Measurements from ENCODE around the gene ME1.
"Not testable (repeated sequence)": the region's sequence is repeated elsewhere in the genome, so short reads cannot be mapped to it uniquely, and the experiment has no call there.

Gene ME1

DNA sequence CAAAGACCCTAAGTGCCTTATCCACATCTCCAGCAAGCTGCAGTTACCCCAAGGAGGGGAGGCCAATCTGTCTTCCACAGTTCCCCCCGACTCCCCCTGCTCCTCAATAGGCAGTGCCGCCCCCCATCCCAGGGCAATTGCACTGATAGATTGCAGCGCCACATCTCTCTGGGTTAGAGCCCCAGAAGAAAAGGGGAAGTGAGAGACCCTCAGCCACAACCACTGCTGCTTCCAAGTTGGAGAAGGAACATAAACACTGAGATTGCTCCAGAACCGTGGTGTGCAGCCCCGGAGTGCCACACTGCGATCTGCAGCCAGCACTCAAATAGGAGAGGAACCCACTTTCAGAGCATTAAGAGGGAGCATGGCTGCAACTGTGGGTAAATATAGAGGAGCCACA is 136.2 kb downstream of the ME1 start:
- H3K36me3 ChIP-seq (ENCODE audit: insufficient read depth, low read length) = no peaks in the 10 kb centered on the region; the same call in 1 of the 2 replicates
- no peaks in the 10 kb centered on the region for H3K9me3 ChIP-seq (ENCODE audit: control insufficient read depth, insufficient read depth, low read length)
- no peak overlapping the region for H3K9ac ChIP-seq (ENCODE audit: low read depth, low read length)
- H3K4me1 ChIP-seq (ENCODE audit: insufficient read depth, low read length) = no peaks in the 10 kb centered on the region

DNA sequence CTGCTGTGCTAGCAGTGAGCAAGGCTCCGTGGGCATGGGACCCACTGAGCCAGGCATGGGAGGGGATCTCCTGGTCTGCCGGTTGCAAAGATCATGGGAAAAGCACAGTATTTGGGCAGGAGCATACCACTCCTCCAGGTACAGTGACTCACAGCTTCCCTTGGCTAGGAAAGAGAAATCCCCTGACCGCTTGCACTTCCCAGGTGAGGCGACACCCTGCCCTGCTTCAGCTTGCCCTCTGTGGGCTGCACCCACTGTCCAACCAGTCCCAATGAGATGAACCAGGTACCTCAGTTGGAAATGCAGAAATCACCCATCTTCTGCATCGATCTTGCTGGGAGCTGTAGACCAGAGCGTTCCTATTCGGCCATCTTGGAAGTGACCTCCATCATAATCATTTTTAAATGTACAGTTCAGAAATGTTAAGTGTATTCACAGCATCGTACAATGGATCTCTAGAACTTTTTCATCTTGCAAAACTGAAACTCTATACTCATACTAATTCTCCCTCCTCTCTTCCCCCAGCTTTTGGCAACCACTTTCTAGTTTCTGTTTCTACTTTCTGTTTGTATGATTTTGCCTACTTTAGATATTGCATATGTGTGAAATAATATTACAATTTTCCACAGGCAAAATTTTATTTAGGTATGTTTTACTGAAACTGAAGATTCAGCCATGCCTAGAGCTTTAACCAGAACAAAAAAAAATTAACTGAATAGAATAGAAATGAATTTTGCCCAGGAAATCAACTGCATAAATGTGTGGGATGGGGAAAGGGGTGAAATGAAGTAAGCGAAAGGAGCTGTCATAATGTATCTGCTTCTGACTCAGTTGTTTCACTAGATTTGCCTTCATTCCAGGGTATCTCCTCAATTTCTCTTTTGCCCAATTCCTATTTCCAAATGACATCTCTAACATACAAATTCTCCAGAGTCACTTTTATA is 137.7 kb downstream of the ME1 start:
- H3K9ac ChIP-seq (ENCODE audit: low read depth, low read length) = no peak overlapping the region
- H3K4me1 ChIP-seq (ENCODE audit: insufficient read depth, low read length) = no peaks in the 10 kb centered on the region
- no peaks in the 10 kb centered on the region for H3K9me3 ChIP-seq (ENCODE audit: control insufficient read depth, insufficient read depth, low read length)
- H3K36me3 ChIP-seq (ENCODE audit: insufficient read depth, low read length) = no peaks in the 10 kb centered on the region; the same call in 1 of the 2 replicates

DNA sequence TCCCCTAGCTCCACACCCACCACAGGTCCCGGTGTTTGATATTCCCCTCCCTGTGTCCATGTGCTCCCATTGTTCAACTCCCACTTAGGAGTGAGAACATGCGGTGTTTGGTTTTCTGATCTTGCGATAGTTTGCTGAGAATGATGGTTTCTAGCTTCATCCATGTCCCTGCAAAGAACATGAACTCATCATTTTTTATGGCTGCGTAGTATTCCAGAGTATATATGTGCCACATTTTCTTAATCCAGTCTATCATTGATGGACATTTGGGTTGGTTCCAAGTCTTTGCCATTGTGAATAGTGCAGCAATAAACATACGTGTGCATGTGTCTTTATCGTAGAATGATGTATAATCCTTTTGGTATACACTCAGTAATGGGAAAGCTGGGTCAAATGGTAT is 143.6 kb downstream of the ME1 start:
- H3K9me3 ChIP-seq (ENCODE audit: control insufficient read depth, insufficient read depth, low read length); H3K4me1 ChIP-seq (ENCODE audit: insufficient read depth, low read length); H3K36me3 ChIP-seq (ENCODE audit: insufficient read depth, low read length); H3K9ac ChIP-seq (ENCODE audit: low read depth, low read length): not testable (repeated sequence)

DNA sequence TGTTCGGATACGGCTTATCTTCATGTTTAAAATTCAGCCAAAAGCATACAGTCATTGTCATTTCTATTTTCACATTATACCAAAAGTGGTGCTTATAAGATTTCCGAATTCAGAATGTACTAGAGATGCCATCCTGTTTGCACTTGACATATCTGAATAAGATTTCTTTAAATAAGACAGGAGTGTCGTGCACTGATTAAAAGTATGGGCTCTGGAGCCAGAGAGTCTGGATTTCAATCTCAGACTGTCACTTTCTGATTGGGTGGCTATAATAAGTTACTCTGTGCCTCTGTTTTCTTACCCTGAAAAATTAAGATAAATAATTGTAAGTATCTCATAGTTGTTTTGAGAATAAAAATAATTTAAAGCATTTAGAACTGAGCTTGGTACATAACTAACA is 144.9 kb downstream of the ME1 start:
- Histone ChIP-seq H3K4me1 (ENCODE audit: insufficient read depth, low read length) (no peaks in the 10 kb centered on the region), H3K36me3 (ENCODE audit: insufficient read depth, low read length) (no peaks in the 10 kb centered on the region), H3K9me3 (ENCODE audit: control insufficient read depth, insufficient read depth, low read length) (no peaks in the 10 kb centered on the region), H3K9ac (ENCODE audit: low read depth, low read length) (no peak overlapping the region)

DNA sequence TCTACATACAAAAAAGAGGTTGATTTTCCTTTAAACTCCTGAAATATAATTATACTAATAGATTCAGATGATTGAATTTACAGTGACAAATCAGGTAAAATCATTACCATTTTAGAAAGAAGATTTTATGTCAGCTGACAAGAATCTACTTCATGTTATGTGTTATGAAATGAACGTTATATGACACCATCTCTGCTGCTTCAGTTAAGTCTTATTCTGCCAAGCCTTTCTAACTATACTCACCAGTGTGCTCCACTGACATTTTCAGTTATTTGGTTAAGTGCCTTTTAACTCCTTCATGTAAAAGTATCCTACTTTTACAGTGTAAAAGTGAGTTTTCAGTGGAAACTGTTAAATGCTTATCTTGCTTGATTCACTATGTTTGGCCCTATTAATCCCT is 157.3 kb downstream of the ME1 start:
- Histone ChIP-seq H3K9ac (ENCODE audit: low read depth, low read length) (no peak overlapping the region), H3K4me1 (ENCODE audit: insufficient read depth, low read length) (no peaks in the 10 kb centered on the region), H3K36me3 (ENCODE audit: insufficient read depth, low read length) (no peaks in the 10 kb centered on the region), H3K9me3 (ENCODE audit: control insufficient read depth, insufficient read depth, low read length) (no peaks in the 10 kb centered on the region)

DNA sequence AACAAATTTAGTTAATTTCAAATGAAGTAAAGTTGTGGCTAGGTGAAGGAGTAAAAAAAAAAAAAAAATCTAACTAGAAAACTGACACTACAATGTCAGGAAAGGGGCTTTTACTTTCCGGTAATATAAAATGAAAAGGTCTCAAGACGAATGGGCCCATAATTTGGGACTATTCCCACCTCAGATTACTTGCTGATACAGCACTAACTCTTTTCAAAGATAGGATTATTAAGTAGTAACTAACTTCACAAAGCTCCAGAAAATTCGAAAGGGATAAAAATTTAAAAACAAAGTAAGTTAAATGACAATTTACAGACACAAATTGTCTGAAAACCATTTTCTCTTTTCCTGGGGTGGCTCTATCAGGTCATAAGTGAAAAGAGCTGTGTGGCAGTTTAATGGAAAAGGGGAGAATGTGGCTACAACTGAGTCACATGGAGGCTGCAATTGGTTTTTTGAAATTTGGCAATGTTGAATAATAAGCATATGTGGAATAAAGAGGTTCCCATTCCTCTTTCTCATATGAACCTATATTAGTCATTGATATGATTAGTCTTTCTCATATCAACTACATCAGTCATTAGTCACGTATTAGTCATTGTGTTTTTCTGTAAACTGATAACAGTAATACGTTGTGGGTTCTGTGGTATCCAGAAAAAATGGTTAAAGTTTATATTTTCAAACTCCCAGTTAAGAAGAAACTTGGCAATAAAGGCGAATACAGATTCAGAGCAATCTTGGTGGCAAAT is 159.7 kb downstream of the ME1 start:
- Histone ChIP-seq H3K9me3 (ENCODE audit: control insufficient read depth, insufficient read depth, low read length) (no peaks in the 10 kb centered on the region), H3K36me3 (ENCODE audit: insufficient read depth, low read length) (no peaks in the 10 kb centered on the region), H3K9ac (ENCODE audit: low read depth, low read length) (no peak overlapping the region), H3K4me1 (ENCODE audit: insufficient read depth, low read length) (no peaks in the 10 kb centered on the region)

DNA sequence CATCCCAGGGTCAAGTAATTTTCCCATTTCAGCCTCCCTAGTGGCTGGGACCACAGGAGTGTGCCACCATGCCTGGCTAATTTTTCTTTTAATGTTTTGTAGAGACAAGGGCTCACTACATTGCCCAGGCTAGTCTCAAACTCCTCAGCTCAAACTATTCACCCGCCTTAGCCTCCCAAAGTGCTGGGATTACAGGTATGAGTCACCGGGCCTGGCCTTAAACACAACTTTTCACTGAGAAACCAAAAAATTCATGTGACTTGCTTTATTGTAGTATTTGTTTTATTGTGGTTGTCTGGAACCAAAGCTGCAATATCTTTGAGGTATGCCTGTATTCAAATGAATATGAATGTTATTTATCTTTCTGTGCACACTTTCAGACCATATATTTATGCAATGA is 165.5 kb downstream of the ME1 start:
- no peaks in the 10 kb centered on the region for H3K36me3 ChIP-seq (ENCODE audit: insufficient read depth, low read length)
- no peak overlapping the region for H3K9ac ChIP-seq (ENCODE audit: low read depth, low read length)
- H3K4me1 ChIP-seq (ENCODE audit: insufficient read depth, low read length) = no peaks in the 10 kb centered on the region
- H3K9me3 ChIP-seq (ENCODE audit: control insufficient read depth, insufficient read depth, low read length) = no peaks in the 10 kb centered on the region

DNA sequence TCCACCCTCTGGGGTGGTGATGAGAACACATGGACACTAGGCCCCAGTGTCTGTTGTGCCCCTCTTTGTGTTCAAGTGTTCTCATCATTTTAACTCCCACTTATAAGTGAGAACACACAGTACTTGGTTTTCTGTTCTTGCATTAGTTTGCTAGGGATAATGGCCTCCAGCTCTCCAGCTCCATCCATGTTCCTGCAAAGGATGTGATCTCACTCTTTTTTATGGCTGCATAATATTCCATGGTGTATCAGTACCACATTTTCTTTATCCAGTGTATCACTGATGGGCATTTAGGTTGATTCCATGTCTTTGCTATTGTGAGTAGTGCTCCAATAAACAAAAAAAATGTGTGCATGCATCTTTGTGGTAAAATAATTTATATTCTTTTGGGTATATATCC is 170.3 kb downstream of the ME1 start:
- H3K4me1 ChIP-seq (ENCODE audit: insufficient read depth, low read length) = no peaks in the 10 kb centered on the region
- H3K9ac ChIP-seq (ENCODE audit: low read depth, low read length) = no peak overlapping the region
- H3K9me3 ChIP-seq (ENCODE audit: control insufficient read depth, insufficient read depth, low read length) = no peaks in the 10 kb centered on the region
- no peaks in the 10 kb centered on the region for H3K36me3 ChIP-seq (ENCODE audit: insufficient read depth, low read length)

DNA sequence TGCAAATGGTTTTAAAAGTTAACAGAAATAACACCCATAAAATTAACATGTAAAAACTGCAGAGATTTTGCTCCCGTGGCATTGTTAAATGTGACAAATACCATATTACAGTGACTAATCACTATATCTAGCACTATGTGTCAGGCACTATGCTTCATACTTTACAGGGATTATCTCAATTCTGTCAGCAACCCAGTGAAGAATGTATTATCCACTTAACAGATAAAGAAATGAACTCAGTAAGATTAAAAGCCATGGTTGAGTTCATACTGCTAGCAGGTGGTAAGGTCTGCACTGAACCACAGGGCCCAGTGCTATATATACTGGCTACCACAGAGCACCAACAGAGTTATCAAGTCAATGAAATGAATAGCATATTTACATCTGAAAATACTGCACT is 172.3 kb downstream of the ME1 start:
- H3K9ac ChIP-seq (ENCODE audit: low read depth, low read length) = no peak overlapping the region
- H3K9me3 ChIP-seq (ENCODE audit: control insufficient read depth, insufficient read depth, low read length) = no peaks in the 10 kb centered on the region
- no peaks in the 10 kb centered on the region for H3K4me1 ChIP-seq (ENCODE audit: insufficient read depth, low read length)
- H3K36me3 ChIP-seq (ENCODE audit: insufficient read depth, low read length) = no peaks in the 10 kb centered on the region

DNA sequence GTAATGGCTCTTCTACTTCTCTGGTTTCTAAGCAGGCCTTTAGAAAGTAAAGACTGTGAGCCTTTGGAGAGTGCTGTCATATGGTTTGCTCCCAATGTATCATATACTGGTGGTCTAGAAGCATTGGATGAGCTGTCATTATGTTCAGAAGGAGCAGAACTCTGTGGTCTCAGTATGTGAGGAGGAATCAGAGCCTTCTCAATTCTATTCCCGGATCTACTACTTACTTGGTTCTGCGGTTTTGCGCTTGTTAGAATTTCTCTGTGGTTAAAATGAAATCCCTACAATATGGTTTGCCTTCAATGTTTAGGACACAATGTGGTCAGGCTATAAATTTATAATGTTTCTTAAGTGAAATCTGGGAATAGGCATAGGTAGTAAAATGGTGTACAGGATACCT is 173.1 kb downstream of the ME1 start:
- Histone ChIP-seq H3K9ac (ENCODE audit: low read depth, low read length) (no peak overlapping the region), H3K36me3 (ENCODE audit: insufficient read depth, low read length) (no peaks in the 10 kb centered on the region)

DNA sequence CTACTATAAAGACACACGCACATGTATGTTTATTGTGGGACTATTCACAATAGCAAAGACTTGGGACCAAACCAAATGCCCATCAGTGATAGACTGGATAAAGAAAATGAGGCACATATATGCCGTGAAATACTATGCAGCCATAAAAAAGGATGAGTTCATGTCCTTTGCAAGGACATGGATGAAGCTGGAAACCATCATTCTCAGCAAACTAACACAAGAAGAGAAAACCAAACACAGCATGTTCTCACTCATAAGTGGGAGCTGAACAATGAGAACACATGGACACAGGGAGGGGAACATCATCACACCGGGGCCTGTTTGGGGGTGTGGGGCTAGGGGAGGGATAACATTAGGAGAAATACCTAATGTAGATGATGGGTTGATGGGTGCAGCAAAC is 174.1 kb downstream of the ME1 start:
- not testable (repeated sequence) for H3K9ac ChIP-seq (ENCODE audit: low read depth, low read length); H3K36me3 ChIP-seq (ENCODE audit: insufficient read depth, low read length); H3K4me1 ChIP-seq (ENCODE audit: insufficient read depth, low read length); H3K9me3 ChIP-seq (ENCODE audit: control insufficient read depth, insufficient read depth, low read length)

More for the DNA sequence above, 173.1 kb downstream of the ME1 start:
- Histone ChIP-seq H3K9me3 (ENCODE audit: control insufficient read depth, insufficient read depth, low read length) (no peaks in the 10 kb centered on the region), H3K4me1 (ENCODE audit: insufficient read depth, low read length) (peaks cover 1% of the 10 kb centered on the region; the same call in 1 of the 2 replicates)

DNA sequence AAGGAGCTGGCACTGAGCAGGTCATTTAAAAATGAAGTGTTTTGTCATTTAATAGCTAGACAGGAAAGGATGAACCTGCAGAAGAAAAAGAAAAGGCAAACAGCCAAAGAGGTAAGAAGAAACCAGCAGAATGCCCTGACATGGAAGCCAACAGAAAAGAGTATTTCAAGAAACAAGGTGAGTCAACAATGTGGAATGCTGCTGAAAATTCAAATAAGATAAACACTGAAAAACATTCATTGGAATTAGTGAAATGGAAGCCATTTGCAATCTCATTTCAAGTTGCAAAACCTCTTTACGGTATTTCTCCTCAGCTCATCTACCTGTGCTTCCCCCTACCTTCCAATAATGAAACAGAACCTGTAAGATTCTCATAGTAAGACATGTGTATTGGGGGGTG is 178.1 kb downstream of the ME1 start:
- Histone ChIP-seq H3K9me3 (ENCODE audit: control insufficient read depth, insufficient read depth, low read length) (no peaks in the 10 kb centered on the region), H3K4me1 (ENCODE audit: insufficient read depth, low read length) (peaks cover 7% of the 10 kb centered on the region; the same call in 1 of the 2 replicates), H3K9ac (ENCODE audit: low read depth, low read length) (no peak overlapping the region), H3K36me3 (ENCODE audit: insufficient read depth, low read length) (no peaks in the 10 kb centered on the region)

DNA sequence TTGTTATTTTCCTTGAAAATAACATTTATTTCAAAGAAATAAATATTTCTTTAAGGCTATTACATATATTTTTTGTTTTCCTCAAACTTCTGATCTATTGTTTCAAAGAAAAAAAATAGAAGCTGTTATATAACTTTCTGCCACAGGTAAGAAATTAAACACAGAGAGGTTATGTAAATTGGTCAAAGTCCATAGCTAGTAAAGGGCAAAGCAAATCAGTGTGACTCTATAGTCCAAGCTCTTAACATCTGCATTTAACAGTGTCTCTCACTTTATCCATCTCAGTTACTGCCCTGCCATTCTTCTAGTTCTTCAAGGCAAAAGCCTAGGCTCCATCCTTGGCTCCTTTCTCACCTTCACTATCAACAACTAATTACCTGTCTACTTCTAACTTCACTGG is 180.6 kb downstream of the ME1 start:
- Histone ChIP-seq H3K36me3 (ENCODE audit: insufficient read depth, low read length) (no peaks in the 10 kb centered on the region), H3K4me1 (ENCODE audit: insufficient read depth, low read length) (peaks cover 7% of the 10 kb centered on the region; the same call in 1 of the 2 replicates), H3K9me3 (ENCODE audit: control insufficient read depth, insufficient read depth, low read length) (no peaks in the 10 kb centered on the region), H3K9ac (ENCODE audit: low read depth, low read length) (no peak overlapping the region)

DNA sequence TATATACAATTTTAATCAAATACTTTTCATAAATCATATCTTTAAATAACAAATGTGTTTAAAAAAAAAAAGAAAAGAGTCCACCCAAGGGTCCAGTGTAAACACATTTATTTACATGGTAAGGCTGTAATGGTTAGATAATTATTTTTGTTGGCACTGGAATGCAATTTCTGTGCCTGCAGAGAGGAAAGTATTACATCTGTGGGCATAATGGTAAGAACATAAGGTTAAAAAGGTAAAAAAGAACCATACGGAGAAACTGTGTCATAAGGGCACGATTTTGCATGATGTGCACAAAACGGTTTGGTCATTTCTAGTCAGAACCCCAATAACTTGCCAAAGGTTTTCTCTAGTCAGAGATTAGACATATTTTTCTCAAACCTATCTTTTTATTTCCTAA is 183.4 kb downstream of the ME1 start:
- H3K36me3 ChIP-seq (ENCODE audit: insufficient read depth, low read length) = no peaks in the 10 kb centered on the region
- no peaks in the 10 kb centered on the region for H3K9me3 ChIP-seq (ENCODE audit: control insufficient read depth, insufficient read depth, low read length)
- H3K9ac ChIP-seq (ENCODE audit: low read depth, low read length) = no peak overlapping the region
- H3K4me1 ChIP-seq (ENCODE audit: insufficient read depth, low read length) = peaks cover 3% of the 10 kb centered on the region; the same call in 1 of the 2 replicates

DNA sequence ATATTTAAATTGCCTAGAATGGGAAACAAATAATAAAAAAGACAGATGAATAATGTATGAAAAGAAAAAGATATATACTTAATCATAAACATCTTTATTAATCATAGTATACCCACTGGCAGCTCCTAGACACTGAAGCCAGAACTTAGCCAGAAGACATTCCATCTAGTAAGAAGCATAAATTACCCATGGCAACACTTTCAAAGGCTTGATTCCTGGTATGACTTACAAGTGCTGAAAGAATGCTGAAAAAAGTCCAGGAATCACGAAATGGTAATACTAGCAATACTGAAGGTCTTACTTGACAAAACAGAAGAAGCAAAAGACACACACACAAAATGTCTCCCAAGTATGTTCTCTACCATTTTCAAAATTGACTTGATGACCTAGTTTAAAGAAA is 199.7 kb downstream of the ME1 start:
- Histone ChIP-seq H3K4me1 (ENCODE audit: insufficient read depth, low read length) (no peaks in the 10 kb centered on the region), H3K9ac (ENCODE audit: low read depth, low read length) (no peak overlapping the region), H3K36me3 (ENCODE audit: insufficient read depth, low read length) (no peaks in the 10 kb centered on the region), H3K9me3 (ENCODE audit: control insufficient read depth, insufficient read depth, low read length) (no peaks in the 10 kb centered on the region)
